OCI-LY3 (cell line): Measurements from ENCODE around the gene BIN2.
A peak's percentile ranks its signal among the peaks of the same experiment; 100 is the strongest.

Experiments
- H2AFZ ChIP-seq: fragments of 200-600, 300-600 bp; shearing (Covaris generic); 2 replicates; pipeline ENCODE4 v1.6.0; 2014; ENCODE audit warnings: antibody characterized with exemption, low read depth, low read length
- H3K27ac ChIP-seq: fragments of 200-600, 300-600 bp; sonication (generic); 2 replicates; pipeline ENCODE4 v1.5.1; 2014; ENCODE audit warnings: mild to moderate bottlenecking, low read length, moderate library complexity, mixed read lengths
- H3K27me3 ChIP-seq: fragments of 200-600, 300-600 bp; sonication (generic); 2 replicates; pipeline ENCODE4 v1.6.1; 2014; ENCODE audit warnings: low read depth, low read length, mixed read lengths
- H3K36me3 ChIP-seq: fragments of 200-600, 300-600 bp; sonication (generic); replicated peaks from 2 replicates; pipeline ENCODE3; 2014; ENCODE audit warnings: low read depth, low read length, mixed read lengths
- H3K4me1 ChIP-seq: fragments of 300-600, 200-600 bp; sonication (generic); 2 replicates; pipeline ENCODE4 v1.6.1; 2014; ENCODE audit warnings: low read length, mixed read lengths
- H3K4me2 ChIP-seq: fragments of 200-600, 300-600 bp; sonication (generic); 2 replicates; pipeline ENCODE4 v1.6.1; 2014; ENCODE audit warnings: low read length, mixed read lengths
- H3K4me3 ChIP-seq: fragments of 300-600, 200-600 bp; sonication (generic); 2 replicates; pipeline ENCODE4 v1.5.1; 2014; ENCODE audit warnings: antibody characterized with exemption, mild to moderate bottlenecking, low read length, moderate library complexity
- H3K79me2 ChIP-seq: fragments of 300-600, 200-600 bp; shearing (Covaris generic); 2 replicates; pipeline ENCODE4 v1.6.1; 2014; ENCODE audit warnings: mild to moderate bottlenecking, low read length, mixed read lengths
- H3K9ac ChIP-seq: fragments of 300-600, 200-600 bp; shearing (Covaris generic); 2 replicates; pipeline ENCODE4 v1.6.0; 2014; ENCODE audit warnings: mild to moderate bottlenecking, low read length, moderate library complexity
- H3K9me3 ChIP-seq: fragments of 200-600, 300-600 bp; shearing (Covaris generic); 2 replicates; pipeline ENCODE4 v1.6.1; 2014; ENCODE audit warnings: low read length, mixed read lengths; ENCODE audit not compliant: insufficient read depth
- H4K20me1 ChIP-seq: fragments of 200-600, 300-600 bp; sonication (generic); 2 replicates; pipeline ENCODE4 v1.6.1; 2016; ENCODE audit warnings: low read length, mixed read lengths; ENCODE audit not compliant: insufficient read depth
- EZH2phosphoT487 ChIP-seq: fragments of 200-600 bp; shearing (Covaris generic); IDR thresholded peaks from 2 replicates; pipeline ENCODE4 v1.6.1; 2018; ENCODE audit warnings: antibody characterized with exemption, mixed run types, low read depth
- TF ChIP-seq, protein P1 (sequence below): fragments of 200-600, 300-600 bp; sonication (generic); IDR thresholded peaks from 2 replicates; pipeline ENCODE4 v1.5.1; 2014; ENCODE audit warnings: antibody characterized with exemption, low read length, low read depth

Gene BIN2

GRCh38 chr12:51370667-51371066 is 46.7 kb upstream of the BIN2 start:
- H3K36me3 ChIP-seq: peaks cover 67% of the 10 kb centered on the region

DNA sequence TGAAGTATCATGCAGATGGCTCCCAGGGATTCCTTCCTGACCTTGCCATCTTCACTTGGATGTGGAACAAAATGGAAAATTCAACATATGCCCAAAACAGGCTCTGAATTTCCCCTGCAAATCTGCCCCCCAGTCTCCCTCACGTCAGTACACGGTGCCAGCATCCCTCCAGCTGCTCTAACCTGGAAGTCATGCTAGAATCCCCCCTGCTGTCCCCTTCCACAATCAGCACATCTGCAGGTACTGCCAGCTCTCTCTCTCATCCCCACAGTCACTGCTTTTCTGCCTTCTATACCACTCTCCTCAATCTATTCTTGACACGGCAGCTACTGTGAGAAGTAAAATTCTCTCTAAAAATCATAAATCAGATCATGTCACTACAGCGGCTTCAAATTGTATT is 45.6 kb upstream of the BIN2 start:
- H3K4me1 ChIP-seq: peaks cover 53% of the 10 kb centered on the region
- no peaks in the 10 kb centered on the region for H3K79me2 ChIP-seq
- peaks cover 61% of the 10 kb centered on the region for H3K36me3 ChIP-seq
- H2AFZ ChIP-seq: no peak overlapping the region
- no peaks in the 10 kb centered on the region for H4K20me1 ChIP-seq
- H3K9me3 ChIP-seq: no peaks in the 10 kb centered on the region
- peak overlapping the region; percentile 76 for H3K9ac ChIP-seq
- H3K27ac ChIP-seq: peak overlapping the region; percentile 89
- TF ChIP-seq EZH2phosphoT487: no peak
- TF ChIP-seq, protein P1, sequence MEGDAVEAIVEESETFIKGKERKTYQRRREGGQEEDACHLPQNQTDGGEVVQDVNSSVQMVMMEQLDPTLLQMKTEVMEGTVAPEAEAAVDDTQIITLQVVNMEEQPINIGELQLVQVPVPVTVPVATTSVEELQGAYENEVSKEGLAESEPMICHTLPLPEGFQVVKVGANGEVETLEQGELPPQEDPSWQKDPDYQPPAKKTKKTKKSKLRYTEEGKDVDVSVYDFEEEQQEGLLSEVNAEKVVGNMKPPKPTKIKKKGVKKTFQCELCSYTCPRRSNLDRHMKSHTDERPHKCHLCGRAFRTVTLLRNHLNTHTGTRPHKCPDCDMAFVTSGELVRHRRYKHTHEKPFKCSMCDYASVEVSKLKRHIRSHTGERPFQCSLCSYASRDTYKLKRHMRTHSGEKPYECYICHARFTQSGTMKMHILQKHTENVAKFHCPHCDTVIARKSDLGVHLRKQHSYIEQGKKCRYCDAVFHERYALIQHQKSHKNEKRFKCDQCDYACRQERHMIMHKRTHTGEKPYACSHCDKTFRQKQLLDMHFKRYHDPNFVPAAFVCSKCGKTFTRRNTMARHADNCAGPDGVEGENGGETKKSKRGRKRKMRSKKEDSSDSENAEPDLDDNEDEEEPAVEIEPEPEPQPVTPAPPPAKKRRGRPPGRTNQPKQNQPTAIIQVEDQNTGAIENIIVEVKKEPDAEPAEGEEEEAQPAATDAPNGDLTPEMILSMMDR: no peak
- H3K4me3 ChIP-seq: peak overlapping the region; percentile 56
- H3K27me3 ChIP-seq: no peaks in the 10 kb centered on the region
- peak overlapping the region; percentile 80 for H3K4me2 ChIP-seq

More at GRCh38 chr12:51370667-51371066, 46.7 kb upstream of the BIN2 start:
- no peak overlapping the region for H3K27ac ChIP-seq
- TF ChIP-seq EZH2phosphoT487: no peak
- TF ChIP-seq, protein P1: no peak
- no peaks in the 10 kb centered on the region for H3K79me2 ChIP-seq
- H2AFZ ChIP-seq: no peak overlapping the region
- no peak overlapping the region for H3K4me2 ChIP-seq
- H4K20me1 ChIP-seq: no peaks in the 10 kb centered on the region
- H3K9me3 ChIP-seq: no peaks in the 10 kb centered on the region
- H3K27me3 ChIP-seq: no peaks in the 10 kb centered on the region
- peaks cover 53% of the 10 kb centered on the region for H3K4me1 ChIP-seq
- no peak overlapping the region for H3K9ac ChIP-seq
- no peak overlapping the region for H3K4me3 ChIP-seq

DNA sequence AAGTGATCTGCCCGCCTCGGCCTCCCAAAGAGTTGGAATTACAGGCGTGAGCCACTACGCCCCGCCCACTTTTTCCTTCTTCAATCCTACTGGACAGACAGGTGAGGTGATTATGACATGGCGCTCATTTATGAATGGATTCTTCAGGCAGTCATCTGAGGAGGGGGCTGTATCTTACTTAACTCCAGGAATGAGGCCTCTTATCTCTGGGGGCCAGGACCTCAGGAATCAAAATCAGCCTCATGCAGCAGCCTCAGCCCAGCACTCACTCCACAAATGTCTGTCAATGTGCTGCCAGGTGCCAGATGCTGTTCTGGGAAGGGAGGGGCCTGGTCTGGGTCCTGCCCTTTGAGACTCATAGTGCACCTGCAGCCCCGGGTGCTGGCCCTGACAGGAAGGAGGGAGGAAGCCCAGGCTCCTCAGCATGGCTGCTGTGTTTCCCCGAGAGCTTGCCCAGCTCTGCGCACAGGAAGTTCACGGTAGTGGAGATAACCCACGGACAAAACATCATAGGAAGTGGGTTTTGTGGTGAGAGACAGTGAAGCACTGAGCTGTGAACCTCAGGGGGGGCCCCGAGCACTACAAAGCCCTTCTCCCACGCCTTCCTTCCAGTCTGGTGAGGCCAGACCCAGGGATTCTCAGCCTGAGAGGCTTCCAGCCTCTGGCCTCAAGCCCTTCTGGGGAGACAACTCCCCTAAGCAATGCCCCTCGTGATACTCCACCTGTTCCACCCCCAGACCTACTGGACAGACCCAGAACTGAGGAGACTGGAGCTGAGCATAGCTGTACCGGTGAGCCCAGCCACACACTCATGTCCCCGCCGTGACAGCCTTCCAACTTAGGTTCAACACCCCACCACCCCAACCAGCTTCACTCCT is 44.9 kb upstream of the BIN2 start:
- peak overlapping the region; percentile 56 for H3K4me3 ChIP-seq

GRCh38 chr12:51365276-51365675 is 41.3 kb upstream of the BIN2 start:
- Histone ChIP-seq H2AFZ (no peak overlapping the region), H4K20me1 (no peaks in the 10 kb centered on the region), H3K36me3 (peaks cover 64% of the 10 kb centered on the region), H3K27me3 (no peaks in the 10 kb centered on the region), H3K9ac (no peak overlapping the region), H3K79me2 (no peaks in the 10 kb centered on the region), H3K9me3 (no peaks in the 10 kb centered on the region), H3K4me3 (no peak overlapping the region), H3K27ac (no peak overlapping the region), H3K4me2 (no peak overlapping the region), H3K4me1 (peaks cover 40% of the 10 kb centered on the region)
- no peak for TF ChIP-seq EZH2phosphoT487
- TF ChIP-seq, protein P1: no peak

More for the DNA sequence above, 44.9 kb upstream of the BIN2 start:
- peak; percentile 71 for TF ChIP-seq EZH2phosphoT487
- TF ChIP-seq, protein P1: no peak
- H2AFZ ChIP-seq: no peak overlapping the region
- peak overlapping the region; percentile 80 for H3K4me2 ChIP-seq
- peaks cover 62% of the 10 kb centered on the region for H3K36me3 ChIP-seq
- no peaks in the 10 kb centered on the region for H3K9me3 ChIP-seq
- H3K27me3 ChIP-seq: no peaks in the 10 kb centered on the region
- H3K27ac ChIP-seq: peak overlapping the region; percentile 89
- H3K4me1 ChIP-seq: peaks cover 53% of the 10 kb centered on the region
- H3K79me2 ChIP-seq: no peaks in the 10 kb centered on the region
- H3K9ac ChIP-seq: peak overlapping the region; percentile 76
- H4K20me1 ChIP-seq: no peaks in the 10 kb centered on the region
